ENCODE results near the gene KCTD10.

The KCTD10 gene

GRCh38 chr12:109461846-109462756 is 15.0 kb downstream of the KCTD10 start:
- H3K4me3 ChIP-seq (ENCODE audit: low read depth, low read length): no peak overlapping the region
- DNase-seq (ENCODE audit: low read depth, low spot score): peak; percentile 95

GRCh38 chr12:109461049-109461845 is 15.9 kb downstream of the KCTD10 start:
- H3K4me3 ChIP-seq (ENCODE audit: low read depth, low read length): no peak overlapping the region
- no peak for TF ChIP-seq CTCF (IDR thresholded peaks at IDR 0.05; ENCODE audit: low read depth, low read length)

More at GRCh38 chr12:109461846-109462756, 15.0 kb downstream of the KCTD10 start:
- in situ Hi-C loops (cut with HindIII; ENCODE audit: low sequenced_read_pairs): no loop called here
- TF ChIP-seq CTCF (IDR thresholded peaks at IDR 0.05; ENCODE audit: low read depth, low read length): no peak

GRCh38 chr12:109460538-109460937 is 16.6 kb downstream of the KCTD10 start:
- TF ChIP-seq CTCF (IDR thresholded peaks at IDR 0.05; ENCODE audit: low read depth, low read length): no peak
- no peak overlapping the region for H3K4me3 ChIP-seq (ENCODE audit: low read depth, low read length)
- DNase-seq (ENCODE audit: low read depth, low spot score): no peak
- in situ Hi-C loops (cut with HindIII; ENCODE audit: low sequenced_read_pairs): no loop called here

More at GRCh38 chr12:109461049-109461845, 15.9 kb downstream of the KCTD10 start:
- peak; percentile 36 for DNase-seq (ENCODE audit: low read depth, low spot score)
- in situ Hi-C loops (cut with HindIII; ENCODE audit: low sequenced_read_pairs): no loop called here

GRCh38 chr12:109459247-109459646 is 17.9 kb downstream of the KCTD10 start:
- in situ Hi-C loops (cut with HindIII; ENCODE audit: low sequenced_read_pairs): no loop called here
- peak; percentile 75 for DNase-seq (ENCODE audit: low read depth, low spot score)
- no peak overlapping the region for H3K4me3 ChIP-seq (ENCODE audit: low read depth, low read length)

GRCh38 chr12:109458771-109459208 is 18.3 kb downstream of the KCTD10 start:
- in situ Hi-C loops (cut with HindIII; ENCODE audit: low sequenced_read_pairs): no loop called here
- no peak overlapping the region for H3K4me3 ChIP-seq (ENCODE audit: low read depth, low read length)
- peak; percentile 71 for DNase-seq (ENCODE audit: low read depth, low spot score)
- no peak for TF ChIP-seq CTCF (IDR thresholded peaks at IDR 0.05; ENCODE audit: low read depth, low read length)

More at GRCh38 chr12:109459247-109459646, 17.9 kb downstream of the KCTD10 start:
- TF ChIP-seq CTCF (IDR thresholded peaks at IDR 0.05; ENCODE audit: low read depth, low read length): no peak

GRCh38 chr12:109458086-109458485 is 19.0 kb downstream of the KCTD10 start:
- peak; percentile 66 for DNase-seq (ENCODE audit: low read depth, low spot score)
- TF ChIP-seq CTCF (IDR thresholded peaks at IDR 0.05; ENCODE audit: low read depth, low read length): no peak
- in situ Hi-C loops (cut with HindIII; ENCODE audit: low sequenced_read_pairs): no loop called here
- no peak overlapping the region for H3K4me3 ChIP-seq (ENCODE audit: low read depth, low read length)
